Measurements from ENCODE around the gene ZNF620.
A peak's percentile ranks its signal among the peaks of the same experiment; 100 is the strongest.
"Not testable (repeated sequence)": the region's sequence is repeated elsewhere in the genome, so short reads cannot be mapped to it uniquely, and the experiment has no call there.

ZNF620 gene

DNA sequence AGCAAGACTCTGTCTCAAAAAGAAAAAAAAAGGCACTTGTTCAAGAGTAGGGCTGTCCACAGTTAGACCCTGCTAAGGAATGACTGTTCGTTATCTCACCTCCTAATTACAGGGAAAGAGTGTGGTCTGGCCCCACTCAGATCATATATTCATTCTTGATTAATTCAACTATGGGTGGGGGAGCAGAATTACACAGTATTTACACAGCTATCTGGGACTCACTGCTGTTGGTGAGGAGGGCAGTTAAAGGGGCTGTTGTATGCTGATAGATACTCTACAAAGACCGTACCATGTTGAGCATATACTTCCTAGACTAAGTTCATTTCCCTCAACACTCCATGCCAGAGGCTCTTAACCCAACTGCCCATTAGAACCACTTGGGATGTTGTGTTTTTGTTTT, 3.8 kb upstream of the ZNF620 start:
- no peak for DNase-seq (ENCODE audit: low read depth, low spot score)

- peak; percentile 26 for DNase-seq (ENCODE audit: low read depth, low spot score)
These were observed 1.0 kb upstream of the ZNF620 start for GRCh38 chr3:40504636-40505430.

DNA sequence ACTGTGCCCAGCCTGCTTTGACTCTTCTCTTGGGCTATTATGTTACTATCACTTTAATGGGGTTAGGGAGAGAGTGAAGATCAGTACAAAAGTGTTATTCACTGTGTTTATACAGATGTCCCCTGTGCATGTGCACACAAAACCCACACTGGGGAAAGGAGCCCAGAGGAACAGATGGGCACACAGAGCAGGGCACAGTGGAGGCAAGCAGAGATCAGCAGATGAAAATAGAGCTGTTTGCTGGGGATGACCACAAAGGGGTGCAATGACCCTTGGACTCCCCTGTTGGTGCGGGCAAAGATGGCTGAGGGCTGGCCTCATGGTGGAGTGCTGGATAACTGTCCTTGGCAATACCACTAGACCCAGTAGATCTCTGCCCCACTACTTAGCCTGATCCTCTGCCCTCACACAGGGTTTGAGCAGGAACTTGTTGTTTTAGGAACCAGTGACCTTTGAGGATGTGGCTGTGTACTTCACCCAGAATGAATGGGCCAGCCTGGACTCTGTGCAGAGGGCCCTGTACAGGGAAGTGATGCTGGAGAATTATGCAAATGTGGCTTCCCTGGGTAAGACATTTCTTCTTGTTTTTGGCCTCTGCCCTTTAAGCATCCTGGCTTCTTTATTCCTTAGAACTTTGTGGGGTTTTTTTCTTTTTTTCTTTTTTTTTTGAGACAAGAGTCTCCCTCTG, 5.3 kb downstream of the ZNF620 start:
- DNase-seq (ENCODE audit: low read depth, low spot score), result no peak

DNA sequence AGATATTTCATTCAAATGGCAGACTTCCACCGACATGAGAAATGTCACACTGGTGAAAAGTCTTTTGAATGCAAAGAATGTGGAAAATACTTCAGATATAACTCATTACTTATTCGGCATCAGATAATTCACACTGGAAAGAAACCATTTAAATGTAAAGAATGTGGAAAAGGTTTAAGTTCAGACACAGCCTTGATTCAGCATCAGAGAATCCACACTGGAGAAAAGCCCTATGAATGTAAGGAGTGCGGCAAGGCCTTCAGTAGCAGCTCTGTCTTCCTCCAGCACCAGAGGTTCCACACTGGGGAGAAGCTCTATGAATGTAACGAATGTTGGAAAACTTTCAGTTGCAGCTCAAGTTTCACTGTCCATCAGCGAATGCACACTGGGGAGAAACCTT, 10.4 kb downstream of the ZNF620 start:
- DNase-seq (ENCODE audit: low read depth, low spot score), result no peak

DNA sequence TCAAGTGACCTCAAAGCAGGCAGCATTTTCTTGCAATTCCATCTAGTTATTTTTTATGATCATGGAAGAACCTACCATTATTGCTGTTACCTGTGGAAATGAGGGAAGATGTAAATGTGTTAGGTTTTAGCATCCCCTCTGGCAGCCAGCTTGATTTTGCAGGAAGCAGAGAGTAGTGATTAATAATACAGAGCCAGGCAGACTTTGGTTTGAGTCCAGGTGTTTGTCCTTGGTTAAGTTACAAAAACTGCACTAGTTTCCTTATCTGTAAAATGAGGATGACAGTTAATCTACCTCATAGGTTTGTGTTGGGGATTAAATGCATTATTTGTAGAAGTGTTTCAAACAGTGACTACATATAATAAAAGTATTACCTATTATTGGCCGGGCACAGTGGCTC, 12.2 kb downstream of the ZNF620 start:
- DNase-seq (ENCODE audit: low read depth, low spot score), result no peak

- DNase-seq (ENCODE audit: low read depth, low spot score), result no peak
These were observed 13.0 kb downstream of the ZNF620 start for GRCh38 chr3:40518848-40519247.

DNA sequence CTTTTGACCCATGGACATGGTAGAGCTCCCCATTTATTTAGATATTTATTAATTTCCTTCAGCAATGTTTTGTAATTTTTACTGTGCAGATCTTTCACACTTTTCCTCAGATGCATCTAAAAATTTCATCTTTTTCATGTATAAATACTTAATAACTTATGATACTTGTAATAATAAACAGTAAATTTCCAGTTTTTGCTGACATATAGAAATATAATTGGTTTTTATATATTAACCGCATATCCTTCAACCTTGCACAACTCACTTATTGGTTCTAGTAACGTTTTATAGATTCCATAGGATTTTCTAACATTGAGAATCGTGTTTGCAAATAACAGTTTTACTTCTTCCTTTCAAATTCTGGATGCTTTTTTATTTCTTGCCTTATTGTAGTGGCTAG, 15.4 kb downstream of the ZNF620 start:
- DNase-seq (ENCODE audit: low read depth, low spot score), result no peak

DNA sequence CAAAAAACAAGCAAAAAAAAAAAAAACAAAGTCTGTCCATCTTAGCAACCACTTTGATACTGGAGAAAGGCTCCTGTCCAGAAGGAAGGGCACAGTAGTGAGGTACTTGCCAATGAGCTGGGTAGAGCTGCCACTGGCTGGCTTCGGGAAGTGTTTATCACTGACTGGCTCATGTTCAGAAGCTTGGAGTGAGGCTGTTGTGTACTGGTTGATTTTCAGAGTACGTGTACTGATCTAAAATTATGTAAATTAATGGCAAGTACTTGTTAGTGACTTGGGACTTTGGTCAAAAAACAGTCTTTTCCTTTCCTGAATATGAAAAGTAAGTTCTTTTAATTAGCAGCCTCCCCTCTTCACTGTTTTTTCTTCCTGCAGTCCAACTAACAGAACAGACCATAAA, 17.9 kb downstream of the ZNF620 start:
- DNase-seq (ENCODE audit: low read depth, low spot score), result no peak

DNA sequence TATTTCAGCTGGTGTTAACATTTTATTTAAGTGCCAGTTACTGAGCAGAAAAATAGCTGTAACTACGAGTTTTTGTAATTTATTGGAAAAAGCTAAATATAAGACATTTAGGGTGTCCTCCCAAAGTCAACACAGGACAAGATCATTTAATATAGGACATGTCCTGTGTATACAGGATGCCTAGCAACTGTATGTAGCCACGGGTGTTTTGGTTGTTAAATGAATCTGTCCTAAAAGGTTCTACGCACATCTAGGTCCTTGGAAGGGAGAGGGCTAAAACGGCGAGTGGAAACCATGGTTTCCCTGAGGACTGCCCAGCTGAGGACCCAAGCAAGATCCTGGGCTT, 18.4 kb downstream of the ZNF620 start:
- DNase-seq (ENCODE audit: low read depth, low spot score), result no peak

GRCh38 chr3:40524568-40525285, 18.9 kb downstream of the ZNF620 start, which contains the start of gene ZNF621:
Gene ZNF621, plus strand, starts transcription at chr3:40524960. Its CDS starts 881 bp downstream, at chr3:40525841.
- DNase-seq (ENCODE audit: low read depth, low spot score), result peak; percentile 37

DNA sequence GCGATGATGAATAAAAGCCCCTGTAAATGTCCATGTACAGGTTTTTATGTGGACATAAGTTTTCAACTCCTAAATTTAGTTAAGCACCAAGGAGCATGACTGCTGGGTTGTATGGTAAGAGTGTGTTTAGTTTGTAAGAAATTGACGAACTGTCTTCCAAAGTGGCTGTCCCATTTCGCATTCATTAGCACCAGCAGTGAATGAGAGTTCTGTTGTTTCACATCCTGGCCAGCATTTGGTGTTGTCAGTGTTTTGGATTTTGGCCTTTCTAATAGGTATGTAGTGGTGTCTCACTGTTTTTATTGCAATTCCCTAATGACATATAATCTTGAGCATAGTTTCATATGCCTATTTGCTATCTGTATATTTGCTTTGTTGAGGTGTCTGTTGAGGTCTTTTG, 22.6 kb downstream of the ZNF620 start:
- no peak for DNase-seq (ENCODE audit: low read depth, low spot score)

- DNase-seq (ENCODE audit: low read depth, low spot score), result no peak
These were observed 26.4 kb downstream of the ZNF620 start for GRCh38 chr3:40532252-40532651.

DNA sequence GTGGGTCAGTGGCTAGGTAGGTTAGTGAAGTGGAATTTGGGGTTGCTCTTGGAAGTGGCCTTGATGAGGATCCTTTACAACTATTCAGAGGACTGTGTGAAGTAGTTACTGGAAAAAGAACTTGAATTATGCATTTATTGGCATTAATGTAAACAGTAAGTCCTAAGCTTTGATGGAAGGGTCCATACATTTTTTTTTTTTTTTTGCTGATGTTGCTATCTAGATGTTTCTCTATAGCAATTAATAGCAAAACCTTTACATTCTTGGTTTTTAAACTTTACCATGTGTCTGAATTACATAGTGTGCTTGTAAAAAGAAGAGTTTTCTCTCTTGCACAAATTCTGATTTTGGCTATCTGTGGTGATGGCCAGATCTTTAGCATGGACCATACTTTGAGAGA, 28.4 kb downstream of the ZNF620 start:
- DNase-seq (ENCODE audit: low read depth, low spot score), result no peak

- peak; percentile 22 for DNase-seq (ENCODE audit: low read depth, low spot score)
These were observed 41.0 kb downstream of the ZNF620 start for GRCh38 chr3:40546816-40547215.

GRCh38 chr3:40550167-40550566, 44.3 kb downstream of the ZNF620 start:
- DNase-seq (ENCODE audit: low read depth, low spot score), result no peak

DNA sequence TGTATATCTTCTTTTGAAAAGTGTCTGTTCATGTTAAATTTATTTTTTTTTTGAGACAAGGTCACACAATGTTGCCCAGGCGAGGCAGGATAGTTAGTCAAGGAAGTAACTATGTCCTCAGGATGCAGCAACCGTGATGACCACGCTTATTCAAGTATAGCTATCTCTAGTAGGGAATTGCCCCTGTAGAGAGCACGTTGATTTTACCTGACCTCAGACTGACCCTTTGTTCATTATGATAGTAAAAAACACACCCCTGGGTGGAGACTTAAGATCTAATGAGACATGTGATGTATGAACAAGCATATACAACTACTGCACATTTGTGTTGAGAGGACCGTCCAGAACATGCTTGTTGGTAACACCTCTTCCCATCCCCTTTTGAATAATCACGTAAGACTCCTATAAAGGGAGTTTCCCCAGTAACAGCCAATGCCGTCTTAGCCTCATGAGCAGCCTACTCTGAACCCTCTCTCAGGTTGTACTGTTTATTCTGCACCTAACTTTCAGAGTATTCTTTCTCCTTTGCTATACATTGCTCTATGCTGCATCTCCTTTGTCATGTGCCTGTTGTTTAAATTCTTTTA, 51.8 kb downstream of the ZNF620 start:
- no peak for DNase-seq (ENCODE audit: low read depth, low spot score)

GRCh38 chr3:40562482-40562881, 56.6 kb downstream of the ZNF620 start:
- DNase-seq (ENCODE audit: low read depth, low spot score), result not testable (repeated sequence)

- DNase-seq (ENCODE audit: low read depth, low spot score), result not testable (repeated sequence)
These were observed 59.8 kb downstream of the ZNF620 start for GRCh38 chr3:40565629-40566028.

DNA sequence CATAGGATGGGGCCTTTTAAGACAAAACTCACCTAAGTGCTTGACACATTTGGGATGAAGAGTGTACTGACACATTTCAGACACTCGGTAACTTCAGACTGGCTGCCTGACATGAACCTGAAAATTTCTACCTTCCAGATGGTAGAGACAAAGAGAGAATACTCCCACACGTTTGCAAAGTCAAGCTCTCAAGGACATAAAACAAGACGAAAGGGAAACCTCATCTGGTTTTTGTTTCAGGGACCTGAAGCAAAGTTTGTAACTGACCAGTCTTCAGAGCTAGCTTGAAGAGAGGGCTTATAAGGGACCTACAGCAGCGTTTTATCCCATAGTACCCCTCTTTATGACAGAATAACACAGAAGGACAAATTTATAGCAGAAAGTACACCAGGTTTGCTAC, 60.9 kb downstream of the ZNF620 start:
- DNase-seq (ENCODE audit: low read depth, low spot score), result no peak

Data from brain pericyte (primary cell).